Activated T-helper 1 cell treated with anti-CD3 and anti-CD28 coated beads, Interleukin-12 subunit alpha, Interleukin-12 subunit beta, Interleukin-2, Interleukin-4 antibody, amounts not matched to agents 30 ng/mL and 10 ng/mL and 1 ng/mL, durations not matched to agents 14 hours and 24 hours and 36 hours (primary cell): ENCODE results near the gene MOSMO. TPM values are rescaled to one million over a fixed set of nuclear protein-coding genes. Genes with fewer than 3 reads are reported as not detected.
"Not testable (repeated sequence)": the region's sequence is repeated elsewhere in the genome, so short reads cannot be mapped to it uniquely, and the experiment has no call there.

Experiments
- DNase-seq: peaks from one replicate; pipeline ENCODE4 v3.0.0; 2021; ENCODE audit warnings: low spot score
- H3K27ac Mint-ChIP-seq: one replicate; pipeline ENCODE4 v1.8.0; 2021; ENCODE audit warnings: mild to moderate bottlenecking, mixed read lengths
- H3K27me3 Mint-ChIP-seq: one replicate; pipeline ENCODE4 v1.8.0; 2022; ENCODE audit warnings: mild to moderate bottlenecking, moderate library complexity, mixed read lengths; ENCODE audit not compliant: insufficient read depth
- H3K36me3 Mint-ChIP-seq: one replicate; pipeline ENCODE4 v1.8.0; 2021; ENCODE audit warnings: low read depth, mixed read lengths
- H3K4me1 Mint-ChIP-seq: one replicate; pipeline ENCODE4 v1.8.0; 2021; ENCODE audit warnings: low read depth, mixed read lengths
- H3K4me3 Mint-ChIP-seq: one replicate; pipeline ENCODE4 v1.8.0; 2021; ENCODE audit warnings: mild to moderate bottlenecking, moderate library complexity, mixed read lengths
- H3K9me3 Mint-ChIP-seq: one replicate; pipeline ENCODE4 v1.8.0; 2021; ENCODE audit warnings: mixed read lengths
- intact Hi-C: fragments of 100-400 bp; cut with micrococcal nuclease; formaldehyde crosslinking; loops from one replicate; pipeline ENCODE4 v1.15.1; 2024
- total RNA-seq: library from RNA; stranded (reverse); gene quantifications from 2 replicates; pipeline ENCODE4 v1.2.3, GENCODE V29; 2022

Gene MOSMO
- total RNA-seq, 1 donor from 2014 or later, result 12.7 TPM

DNA sequence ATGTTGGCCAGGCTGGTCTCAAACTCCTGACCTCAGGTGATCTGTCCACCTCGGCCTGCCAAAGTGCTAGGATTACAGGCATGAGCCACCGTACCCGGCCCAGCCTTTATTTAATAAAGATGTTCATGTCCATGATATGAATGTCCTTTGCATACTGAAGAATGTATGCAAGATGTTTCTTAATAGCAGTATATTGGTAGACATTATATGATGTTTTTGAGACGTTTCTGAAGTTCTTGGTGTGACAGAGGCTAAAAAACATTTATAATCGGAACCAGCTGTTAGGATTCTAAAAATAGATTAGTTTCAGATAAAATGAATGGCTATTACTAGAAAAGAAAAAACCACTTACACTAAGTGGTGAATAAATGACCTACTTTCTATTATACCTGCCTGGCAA, 18.8 kb upstream of the MOSMO start:
- H3K36me3 Mint-ChIP-seq, result peaks cover 11% of the 10 kb centered on the region
- H3K9me3 Mint-ChIP-seq, result no peaks in the 10 kb centered on the region
- H3K27ac Mint-ChIP-seq, result no peak overlapping the region
- DNase-seq, result no peak
- H3K4me1 Mint-ChIP-seq, result peaks cover 15% of the 10 kb centered on the region
- intact Hi-C loops, result no loop called here
- H3K4me3 Mint-ChIP-seq, result no peak overlapping the region
- no peaks in the 10 kb centered on the region for H3K27me3 Mint-ChIP-seq

DNA sequence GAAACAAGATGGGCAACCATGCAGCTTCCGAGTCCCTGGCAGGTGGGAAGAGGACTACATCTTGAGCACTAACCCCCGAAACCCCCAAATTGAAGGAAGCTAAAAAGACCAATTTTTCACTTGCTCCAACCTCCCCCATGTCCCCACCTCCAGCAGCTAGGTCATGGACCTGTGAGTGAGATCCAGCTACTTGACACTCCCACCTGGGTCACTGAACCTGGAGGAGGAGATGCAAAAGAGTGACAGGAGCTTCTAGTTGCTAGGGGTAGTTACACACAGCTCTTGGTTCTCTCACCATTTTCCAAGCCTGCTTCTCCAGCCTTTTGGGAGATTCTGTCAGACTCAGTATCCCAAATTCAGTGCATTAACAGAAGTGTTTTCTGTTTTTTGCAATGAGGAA, 18.2 kb upstream of the MOSMO start:
- Mint-ChIP-seq H3K4me1 (peaks cover 15% of the 10 kb centered on the region), H3K9me3 (no peaks in the 10 kb centered on the region), H3K27me3 (no peaks in the 10 kb centered on the region), H3K36me3 (peaks cover 6% of the 10 kb centered on the region), H3K4me3 (no peak overlapping the region), H3K27ac (no peak overlapping the region)
- intact Hi-C loops, result no loop called here
- no peak for DNase-seq

DNA sequence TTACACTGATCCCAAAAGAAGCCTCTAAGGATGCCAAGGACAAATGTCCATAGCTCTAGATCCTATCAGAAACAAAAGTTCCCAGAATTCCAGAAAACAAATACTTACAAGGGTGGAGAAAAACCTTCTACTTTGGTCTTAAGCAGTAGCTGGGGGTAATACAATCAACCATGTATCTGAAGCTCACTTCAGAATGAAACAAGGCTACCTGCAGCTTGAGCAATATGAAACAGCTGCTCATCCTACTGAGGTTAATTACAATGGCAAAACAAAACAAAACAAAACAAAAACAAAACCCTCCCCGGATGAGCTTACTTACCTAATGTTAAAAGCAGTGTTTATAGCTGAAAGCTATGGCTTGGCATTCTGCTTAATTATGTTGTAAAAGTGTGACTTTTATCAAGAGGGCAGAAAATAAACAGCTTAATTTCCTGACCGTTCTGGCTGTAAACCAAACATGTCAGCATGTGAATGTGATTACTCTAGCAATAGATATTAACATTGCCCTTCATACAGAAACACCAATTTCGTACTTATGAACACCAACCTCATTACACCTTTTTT, 17.4 kb upstream of the MOSMO start:
- Mint-ChIP-seq H3K9me3 (no peaks in the 10 kb centered on the region), H3K27ac (no peak overlapping the region), H3K36me3 (peaks cover 6% of the 10 kb centered on the region), H3K27me3 (no peaks in the 10 kb centered on the region), H3K4me3 (no peak overlapping the region), H3K4me1 (peaks cover 15% of the 10 kb centered on the region)
- intact Hi-C loops, result no loop called here
- no peak for DNase-seq

DNA sequence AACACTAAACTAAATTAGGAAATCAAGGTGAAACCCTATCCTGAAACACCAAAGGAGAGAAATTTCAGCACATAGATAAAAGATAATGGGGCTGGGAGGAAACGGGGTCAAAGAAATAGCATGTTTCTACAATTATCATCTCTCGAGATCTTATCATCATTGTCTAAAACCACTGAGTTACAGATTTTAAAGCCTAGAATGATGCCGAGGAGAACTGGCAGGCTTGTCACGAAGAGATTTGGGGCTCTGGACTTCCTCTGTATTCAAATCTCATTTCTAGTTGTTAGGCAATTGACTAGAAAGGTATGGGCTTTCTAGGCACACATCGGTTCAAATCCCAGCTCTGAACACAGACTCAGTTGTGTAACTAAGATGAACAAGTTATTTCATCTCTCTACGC, 16.3 kb upstream of the MOSMO start:
- peaks cover 5% of the 10 kb centered on the region for H3K36me3 Mint-ChIP-seq

DNA sequence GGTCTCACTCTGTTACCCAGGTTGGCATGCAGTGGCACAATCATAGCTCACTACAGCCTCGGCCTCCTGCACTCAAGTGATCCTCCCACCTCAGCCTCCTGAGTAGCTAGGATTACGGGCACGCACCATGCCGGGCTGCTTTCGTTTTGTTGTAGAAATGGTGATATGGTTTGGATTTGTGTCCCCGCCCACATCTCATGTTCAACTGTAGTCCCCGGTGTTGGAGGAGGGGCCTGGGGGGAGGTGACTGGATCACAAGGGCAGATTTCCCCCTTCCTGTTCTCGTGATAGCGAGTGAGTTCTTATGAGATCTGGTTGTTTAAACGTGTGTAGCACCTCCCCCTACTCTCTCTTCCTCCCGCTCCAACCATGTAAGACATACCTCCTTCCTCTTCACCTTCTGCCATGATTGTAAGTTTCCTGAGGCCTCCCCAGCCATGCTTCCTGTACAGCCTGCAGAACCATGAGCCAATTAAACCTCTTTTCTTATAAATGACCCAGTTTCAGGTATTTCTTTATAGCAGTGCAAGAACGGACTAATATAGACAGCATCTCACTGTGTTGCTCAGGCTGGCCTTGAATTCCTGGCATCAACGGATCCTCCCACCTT, 12.9 kb upstream of the MOSMO start:
- intact Hi-C loops, result no loop called here
- no peaks in the 10 kb centered on the region for H3K36me3 Mint-ChIP-seq
- H3K27ac Mint-ChIP-seq, result no peak overlapping the region

More for the DNA sequence above, 16.3 kb upstream of the MOSMO start:
- Mint-ChIP-seq H3K9me3 (no peaks in the 10 kb centered on the region), H3K27ac (no peak overlapping the region), H3K27me3 (no peaks in the 10 kb centered on the region), H3K4me1 (peaks cover 15% of the 10 kb centered on the region), H3K4me3 (no peak overlapping the region)
- intact Hi-C loops, result no loop called here
- no peak for DNase-seq

DNA sequence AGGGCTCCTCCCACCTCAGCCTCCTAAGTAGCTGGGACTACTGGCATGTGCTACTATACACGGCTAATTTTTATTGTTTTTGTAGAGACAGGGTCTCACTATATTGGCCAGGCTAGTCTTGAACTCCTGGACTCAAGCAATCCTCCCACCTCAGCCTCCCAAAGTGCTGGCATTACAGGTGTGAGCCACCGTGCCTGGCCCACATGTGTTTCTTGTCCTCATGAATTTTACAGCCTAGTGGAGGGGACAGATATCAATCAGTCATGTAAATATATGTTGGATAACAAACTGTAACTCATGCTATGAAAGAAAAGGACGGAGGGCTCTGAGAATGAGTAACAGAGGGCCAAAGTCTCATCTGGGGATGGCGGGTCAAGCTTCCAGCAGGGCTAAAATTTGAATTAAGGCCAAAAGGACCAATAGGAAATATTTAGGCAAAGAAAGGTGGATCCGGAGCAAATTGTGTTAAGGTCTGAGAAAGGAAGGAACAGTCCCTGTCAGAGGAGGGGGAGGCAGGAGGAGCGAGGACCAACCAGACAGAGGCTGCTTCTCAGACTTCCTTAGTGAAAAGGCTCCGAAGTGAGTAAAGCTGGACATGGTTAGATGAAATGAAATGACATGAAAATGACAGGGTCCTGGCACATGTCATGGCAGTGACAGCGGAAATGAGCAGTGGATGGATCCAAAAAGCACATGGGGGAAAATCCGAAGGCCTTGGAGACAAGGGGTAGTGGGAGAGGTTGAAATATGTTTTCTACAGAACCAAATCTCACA, 10.8 kb upstream of the MOSMO start:
- no peaks in the 10 kb centered on the region for H3K9me3 Mint-ChIP-seq
- peaks cover 2% of the 10 kb centered on the region for H3K27me3 Mint-ChIP-seq
- DNase-seq, result no peak
- intact Hi-C loops, result no loop called here
- peaks cover 13% of the 10 kb centered on the region for H3K4me1 Mint-ChIP-seq
- no peaks in the 10 kb centered on the region for H3K36me3 Mint-ChIP-seq
- H3K4me3 Mint-ChIP-seq, result no peak overlapping the region
- no peak overlapping the region for H3K27ac Mint-ChIP-seq

More for the DNA sequence above, 12.9 kb upstream of the MOSMO start:
- H3K4me3 Mint-ChIP-seq, result no peak overlapping the region
- H3K4me1 Mint-ChIP-seq, result peaks cover 10% of the 10 kb centered on the region
- no peaks in the 10 kb centered on the region for H3K9me3 Mint-ChIP-seq
- DNase-seq, result no peak
- peaks cover 2% of the 10 kb centered on the region for H3K27me3 Mint-ChIP-seq

DNA sequence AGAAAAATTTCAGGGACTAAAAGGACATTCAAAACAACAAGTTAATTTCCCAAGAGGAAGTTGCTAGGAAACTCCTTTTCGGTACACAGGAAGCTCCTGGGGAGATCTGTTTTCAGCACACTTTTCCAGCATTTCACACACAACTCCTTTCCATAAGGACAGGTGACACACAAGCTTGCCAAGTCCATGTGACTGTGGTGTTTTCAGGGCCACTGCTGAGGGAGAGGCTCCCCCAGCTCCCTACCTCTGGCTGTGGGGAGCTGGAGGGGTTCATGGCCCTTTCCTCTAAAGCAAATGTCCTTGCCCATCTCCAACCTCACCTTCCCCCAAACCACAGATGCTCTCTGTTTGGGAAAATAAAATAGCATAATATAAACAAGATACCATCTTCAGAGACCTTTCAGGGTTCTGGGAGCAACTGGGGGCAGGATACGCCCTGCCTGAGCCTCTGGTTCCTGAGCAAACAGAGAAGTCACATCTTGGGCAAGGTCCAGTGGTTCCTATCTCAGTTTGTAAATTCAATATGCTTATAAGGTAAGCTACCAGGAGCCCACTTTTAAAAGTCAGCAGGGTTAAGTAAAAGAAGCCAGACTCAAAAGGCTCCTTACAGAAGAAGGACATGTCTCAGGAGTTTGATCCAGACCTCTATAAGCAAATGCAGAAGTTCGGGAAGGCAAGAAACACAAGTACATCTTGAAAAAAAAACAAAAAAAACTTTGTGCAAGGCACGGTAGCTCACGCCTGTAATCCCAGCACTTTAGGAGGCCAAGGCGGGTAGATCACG, 10.0 kb upstream of the MOSMO start:
- Mint-ChIP-seq H3K4me3 (no peak overlapping the region), H3K9me3 (no peaks in the 10 kb centered on the region), H3K27me3 (peaks cover 3% of the 10 kb centered on the region), H3K4me1 (peaks cover 13% of the 10 kb centered on the region), H3K27ac (no peak overlapping the region), H3K36me3 (no peaks in the 10 kb centered on the region)
- DNase-seq, result no peak
- intact Hi-C loops, result no loop called here

GRCh38 chr16:22001591-22001990, 6.3 kb upstream of the MOSMO start:
- Mint-ChIP-seq H3K36me3 (no peaks in the 10 kb centered on the region), H3K4me3 (no peak overlapping the region), H3K27me3 (peaks cover 9% of the 10 kb centered on the region), H3K9me3 (no peaks in the 10 kb centered on the region), H3K27ac (no peak overlapping the region), H3K4me1 (peaks cover 19% of the 10 kb centered on the region)
- DNase-seq, result no peak
- intact Hi-C loops, result loop anchor here (1.0 kb wide), 4 partner anchors 76 to 296 kb away; partner anchors contain the start of gene POLR3E

GRCh38 chr16:22002047-22002446, 5.9 kb upstream of the MOSMO start:
- H3K27ac Mint-ChIP-seq, H3K4me3 Mint-ChIP-seq, intact Hi-C loops, H3K9me3 Mint-ChIP-seq, H3K36me3 Mint-ChIP-seq, DNase-seq: not testable (repeated sequence)
- Mint-ChIP-seq H3K27me3 (peaks cover 12% of the 10 kb centered on the region), H3K4me1 (peaks cover 23% of the 10 kb centered on the region)

DNA sequence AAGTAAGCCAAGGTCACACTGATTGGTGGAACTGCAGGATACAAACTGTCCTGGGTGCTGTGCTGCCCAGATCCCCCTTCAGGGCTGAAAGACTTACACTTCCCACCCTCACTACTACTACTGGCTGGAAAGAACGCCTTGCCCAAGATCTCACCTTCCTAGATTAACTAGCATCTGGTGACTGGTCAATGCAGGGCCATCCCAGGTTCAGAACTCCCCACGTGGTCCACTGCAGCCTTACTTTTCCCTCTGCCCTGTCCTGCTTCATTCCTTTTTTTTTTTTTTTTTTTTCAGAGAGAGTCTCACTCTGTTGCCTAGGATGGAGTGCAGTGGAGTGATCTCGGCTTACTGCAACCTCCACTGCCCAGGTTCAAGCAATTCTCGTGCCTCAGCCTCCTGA, 4.7 kb upstream of the MOSMO start:
- Mint-ChIP-seq H3K9me3 (no peaks in the 10 kb centered on the region), H3K27me3 (peaks cover 10% of the 10 kb centered on the region), H3K36me3 (no peaks in the 10 kb centered on the region), H3K27ac (no peak overlapping the region), H3K4me1 (peaks cover 29% of the 10 kb centered on the region), H3K4me3 (no peak overlapping the region)
- intact Hi-C loops, result no loop called here
- DNase-seq, result no peak

DNA sequence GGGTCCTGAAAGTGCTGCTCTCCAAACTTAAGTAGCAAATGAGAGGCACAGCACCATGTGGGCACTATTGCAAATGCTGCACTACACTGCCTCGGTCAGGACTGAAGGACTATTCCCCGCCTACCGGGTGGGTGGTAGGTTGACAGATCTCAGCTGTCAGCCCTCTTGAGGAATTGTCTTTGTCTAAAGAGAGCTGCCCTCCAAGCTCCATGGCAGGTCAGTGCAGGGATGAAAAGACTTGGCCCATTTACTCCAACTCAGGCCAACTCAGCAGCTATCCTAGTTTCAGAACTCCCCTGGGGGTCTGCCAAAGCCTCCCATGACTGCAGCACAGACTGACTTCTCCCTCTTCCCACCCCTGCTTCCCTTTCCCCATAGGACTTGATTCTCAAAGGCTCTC, 3.6 kb upstream of the MOSMO start:
- no peak overlapping the region for H3K27ac Mint-ChIP-seq
- H3K4me1 Mint-ChIP-seq, result peaks cover 34% of the 10 kb centered on the region
- H3K9me3 Mint-ChIP-seq, result no peaks in the 10 kb centered on the region
- no peak overlapping the region for H3K4me3 Mint-ChIP-seq
- intact Hi-C loops, result no loop called here
- peaks cover 10% of the 10 kb centered on the region for H3K27me3 Mint-ChIP-seq
- no peak for DNase-seq
- no peaks in the 10 kb centered on the region for H3K36me3 Mint-ChIP-seq

- no peak overlapping the region for H3K4me3 Mint-ChIP-seq
- no peak overlapping the region for H3K27ac Mint-ChIP-seq
- no peaks in the 10 kb centered on the region for H3K9me3 Mint-ChIP-seq
- intact Hi-C loops, result loop anchor here (2.0 to 5.0 kb wide), 2 partner anchors 53 to 367 kb away; partner anchors contain the start of genes CDR2 and UQCRC2
- DNase-seq, result no peak
- peaks cover 38% of the 10 kb centered on the region for H3K4me1 Mint-ChIP-seq
- H3K27me3 Mint-ChIP-seq, result peaks cover 10% of the 10 kb centered on the region
- peaks cover 2% of the 10 kb centered on the region for H3K36me3 Mint-ChIP-seq
Observed at GRCh38 chr16:22005746-22006145, 2.2 kb upstream of the MOSMO start.
